Left ventricle myocardium superior (tissue), 1 donor: ENCODE measurements around the gene ITPR3. TPM values are rescaled to one million over a fixed set of nuclear protein-coding genes. Genes with fewer than 3 reads are reported as not detected.

Source experiments
- ATAC-seq: fragments of 200-7000 bp; cut with Tn5 transposase; one replicate; pipeline ENCODE4 v1.9.1; 2020; ENCODE audit warnings: mild to moderate bottlenecking, moderate library complexity
- DNase-seq: peaks from one replicate; pipeline ENCODE4 v3.0.0-alpha.2; 2020
- intact Hi-C: fragments of 100-400 bp; cut with micrococcal nuclease; formaldehyde crosslinking; loops from one replicate; pipeline ENCODE4 v1.11.0; 2022
- long read RNA-seq: library from polyadenylated mRNA; unstranded; transcript quantifications from one replicate; pipeline ENCODE4 v2.0.0, GENCODE V29; 2021
- total RNA-seq: library from RNA; stranded (reverse); fragmentation: NEBNext Ultra II Directional; extraction: Animal tissue kit (Norgen Biotek cat#: 25700); gene quantifications from one replicate; pipeline ENCODE4 v1.2.1, GENCODE V29; 2021
- donor health status: DM: no; HTN: yes; CAD: no; lungs with severe emphysema.

ITPR3 gene
- 6.1 TPM for total RNA-seq
- long read RNA-seq, partial matches to known transcripts, result 6 of 8 reads
- long read RNA-seq, other reads (novel, unspliced or antisense), result 2 of 8 reads

DNA sequence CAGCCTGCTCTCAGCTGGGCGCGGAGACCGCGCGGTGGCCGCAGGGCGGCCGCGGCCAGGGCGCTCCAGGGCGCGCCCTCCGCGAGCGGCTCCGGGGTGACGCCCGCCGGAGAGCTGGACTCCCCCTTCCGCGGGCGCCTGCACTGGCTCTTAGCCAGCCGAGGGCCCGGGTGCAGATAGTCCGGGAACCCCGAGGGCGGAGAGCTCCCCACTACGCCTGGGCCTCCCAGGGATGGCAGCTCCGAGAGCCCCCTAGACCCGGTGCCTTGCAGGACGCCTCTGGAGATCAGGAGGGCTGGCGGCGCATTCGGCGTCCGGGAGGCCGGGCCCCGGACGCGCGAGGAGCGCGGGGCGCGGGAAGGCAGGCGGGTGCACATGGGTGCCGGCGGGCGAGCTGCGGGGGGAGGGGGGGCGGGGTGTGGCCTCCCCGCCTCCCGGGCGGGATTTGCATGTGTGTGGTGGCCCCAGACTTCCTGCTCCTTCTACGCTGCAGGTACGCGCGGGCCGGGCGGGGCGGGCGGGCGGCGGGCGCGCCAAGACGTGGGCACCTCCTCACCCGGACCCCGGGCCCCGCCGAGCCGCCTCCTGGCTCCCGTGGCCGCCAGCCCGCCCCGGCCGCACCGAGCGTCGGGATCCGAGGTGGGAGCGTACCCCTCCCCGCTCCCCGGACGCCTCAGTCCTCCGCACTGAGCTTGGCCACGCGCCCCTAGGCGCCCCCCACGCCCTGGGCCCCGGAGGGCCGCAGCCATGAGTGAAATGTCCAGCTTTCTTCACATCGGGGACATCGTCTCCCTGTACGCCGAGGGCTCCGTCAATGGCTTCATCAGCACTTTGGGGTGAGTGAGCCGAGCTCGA lies at the start of gene ITPR3:
Gene ITPR3, plus strand, starts transcription at position 467 of the 855 bp plus-strand sequence. Its CDS starts 281 bp downstream, at position 748.
- intact Hi-C loops, result no loop called here
- peak; percentile 73 for ATAC-seq
- DNase-seq, result peak; percentile 71

DNA sequence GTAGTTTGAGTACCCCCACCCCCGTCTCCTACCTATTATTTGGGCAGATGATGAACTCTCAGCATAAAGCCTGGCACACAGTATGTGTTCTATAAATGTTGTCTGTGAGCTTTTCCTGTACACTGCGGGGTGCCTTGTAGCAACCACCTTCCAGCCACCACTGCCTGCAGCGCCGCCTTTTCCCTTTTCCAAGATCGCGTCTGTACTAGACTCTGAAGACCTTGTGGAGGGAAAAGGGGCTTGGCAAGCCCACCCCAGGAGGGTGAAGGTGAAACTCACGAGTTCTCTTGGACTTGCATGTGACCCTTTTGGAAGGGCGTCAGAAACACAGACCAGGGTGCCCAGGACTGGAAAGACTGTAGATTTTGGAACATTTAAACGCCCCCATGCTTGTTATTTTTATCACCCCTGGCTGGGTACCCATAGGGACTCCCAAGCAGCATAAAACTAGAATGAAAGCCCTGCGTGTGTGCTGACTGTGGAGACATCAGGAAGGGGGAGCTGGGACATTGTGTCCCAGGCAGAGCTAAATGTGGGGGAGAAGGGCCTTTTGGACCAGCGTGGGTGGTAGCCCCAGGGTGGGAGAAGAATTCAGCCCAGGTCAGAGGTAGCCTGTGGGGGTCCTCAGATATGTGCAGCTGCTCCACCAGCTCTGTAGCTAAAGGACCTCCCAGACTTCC lies 49.3 kb upstream of the ITPR3 start:
- DNase-seq (no peak), ATAC-seq (peak; percentile 31)
- intact Hi-C loops, result no loop called here

DNA sequence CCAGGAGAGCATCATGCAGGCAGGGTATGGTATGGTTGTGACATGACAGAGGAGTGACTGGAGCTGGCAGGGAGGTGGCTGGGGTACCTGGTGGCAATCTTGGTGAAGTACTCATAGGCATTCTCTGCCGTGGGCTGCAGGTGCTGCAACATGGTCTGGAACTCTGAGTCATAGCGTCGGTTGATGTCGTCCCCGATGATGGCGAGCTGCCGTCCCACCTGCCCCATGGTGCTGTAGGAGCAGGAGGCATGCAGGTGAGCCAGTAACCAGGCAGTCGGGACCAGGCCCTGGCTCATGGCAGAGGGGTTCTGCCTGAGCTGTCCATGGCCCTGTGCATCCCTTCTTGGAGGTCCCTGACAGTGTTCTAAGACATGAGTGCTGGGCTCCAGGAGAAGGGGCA lies 45.9 kb upstream of the ITPR3 start:
- intact Hi-C loops, result no loop called here
- DNase-seq, result no peak
- ATAC-seq, result no peak

DNA sequence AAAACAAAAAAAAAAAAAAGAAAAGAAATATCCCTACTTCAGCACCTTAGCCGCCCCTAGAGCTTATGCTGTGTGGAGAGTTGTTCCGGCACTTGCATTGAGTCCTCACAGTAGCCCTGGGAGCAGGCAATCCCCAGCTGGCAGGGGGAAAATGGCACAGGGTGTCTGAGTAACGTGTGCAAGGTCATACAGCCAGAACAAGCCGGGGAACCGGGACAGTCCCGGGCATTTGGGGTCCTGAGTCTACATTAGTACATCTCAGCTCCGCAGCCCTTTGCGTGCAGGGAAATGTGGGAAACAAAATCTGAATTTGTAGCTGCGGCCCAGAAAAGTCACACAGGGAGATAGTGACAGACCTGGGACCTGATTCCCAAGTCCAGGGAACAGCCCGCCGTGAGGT lies 44.5 kb upstream of the ITPR3 start:
- intact Hi-C loops, result no loop called here
- ATAC-seq (no peak), DNase-seq (no peak)

DNA sequence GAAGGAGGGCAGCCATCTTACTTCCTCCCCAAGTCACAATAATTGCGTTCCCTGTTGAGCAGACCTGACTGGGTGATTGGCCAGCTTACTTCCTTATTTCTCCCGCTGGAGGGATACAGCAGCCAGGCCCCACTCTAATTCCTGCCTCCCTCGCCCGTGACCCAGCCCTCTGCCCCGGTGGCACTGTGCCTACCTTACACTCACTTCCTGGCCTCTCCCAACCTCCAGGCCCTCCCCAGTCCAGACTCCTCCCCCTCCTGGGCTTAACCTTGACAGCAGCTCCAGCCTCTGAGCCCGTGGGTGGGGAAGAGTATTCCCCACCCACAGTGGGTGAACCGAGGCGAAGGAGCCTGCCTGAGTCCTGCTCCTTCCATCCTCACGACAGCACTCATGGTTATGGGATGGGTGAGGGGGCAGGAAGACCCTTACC lies 44.0 kb upstream of the ITPR3 start:
- ATAC-seq, result peak; percentile 16
- DNase-seq, result peak; percentile 57
- intact Hi-C loops, result no loop called here

DNA sequence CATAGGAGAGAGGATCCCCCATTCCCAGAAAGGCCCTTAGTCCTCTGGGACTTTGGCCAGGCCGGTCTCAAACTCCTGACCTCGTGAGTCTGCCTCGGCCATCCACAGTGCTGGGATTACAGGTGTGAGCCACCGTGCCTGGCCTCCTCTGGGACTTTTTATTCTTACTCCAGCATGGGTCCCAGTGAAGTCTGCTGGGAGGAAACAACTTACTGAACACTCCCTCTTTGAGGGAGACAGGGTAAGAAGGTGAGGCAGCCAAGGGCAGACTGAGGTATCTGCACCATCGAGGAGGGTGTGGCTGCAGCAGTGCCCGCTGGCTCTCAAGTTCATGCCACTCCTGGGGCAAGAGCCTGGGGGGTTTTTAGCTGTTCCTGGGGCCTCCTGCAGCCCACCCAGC lies 43.4 kb upstream of the ITPR3 start:
- DNase-seq, result no peak
- intact Hi-C loops, result no loop called here
- no peak for ATAC-seq

DNA sequence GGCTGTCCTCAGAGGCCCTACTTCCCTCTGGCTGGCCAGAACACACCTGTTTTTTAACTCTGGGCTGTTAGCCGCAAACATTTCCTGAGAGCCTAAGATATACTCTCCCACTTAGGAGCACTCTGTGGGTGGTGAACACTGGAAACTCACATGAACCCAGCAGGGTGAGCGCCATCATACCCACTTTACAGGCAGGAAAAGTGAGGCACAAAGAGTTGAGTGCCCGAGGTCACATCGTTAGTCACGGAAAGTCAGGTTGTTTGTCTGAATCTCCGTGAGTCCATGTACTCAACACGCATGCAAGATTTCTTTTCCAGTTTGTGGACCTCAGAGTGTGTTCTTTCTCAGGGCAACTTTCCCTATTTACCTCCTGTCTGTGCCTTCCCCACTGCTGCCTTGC lies 43.0 kb upstream of the ITPR3 start:
- intact Hi-C loops, result no loop called here
- DNase-seq (no peak), ATAC-seq (no peak)

DNA sequence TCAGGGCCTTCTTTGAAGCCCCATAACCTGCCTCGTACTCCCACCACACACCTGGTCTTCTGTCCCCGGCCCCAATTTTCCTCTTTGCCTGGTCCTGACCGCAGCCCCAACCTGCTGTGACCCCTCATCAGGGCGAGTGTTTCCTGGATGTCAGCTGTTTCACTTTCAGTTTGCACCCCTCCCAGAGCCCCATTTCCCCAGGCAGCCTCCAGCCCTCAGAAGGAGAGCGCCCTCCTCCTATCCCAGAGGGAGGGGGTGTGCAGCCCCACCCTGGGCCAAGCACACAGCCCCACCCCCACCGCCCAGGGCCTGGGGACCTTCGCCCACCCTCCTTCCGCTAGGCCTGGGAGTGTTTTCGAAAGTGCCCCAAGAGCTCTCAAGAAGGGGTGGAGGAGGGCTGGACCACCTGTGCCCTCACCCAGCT lies 42.5 kb upstream of the ITPR3 start:
- DNase-seq, result no peak
- no peak for ATAC-seq
- intact Hi-C loops, result no loop called here

DNA sequence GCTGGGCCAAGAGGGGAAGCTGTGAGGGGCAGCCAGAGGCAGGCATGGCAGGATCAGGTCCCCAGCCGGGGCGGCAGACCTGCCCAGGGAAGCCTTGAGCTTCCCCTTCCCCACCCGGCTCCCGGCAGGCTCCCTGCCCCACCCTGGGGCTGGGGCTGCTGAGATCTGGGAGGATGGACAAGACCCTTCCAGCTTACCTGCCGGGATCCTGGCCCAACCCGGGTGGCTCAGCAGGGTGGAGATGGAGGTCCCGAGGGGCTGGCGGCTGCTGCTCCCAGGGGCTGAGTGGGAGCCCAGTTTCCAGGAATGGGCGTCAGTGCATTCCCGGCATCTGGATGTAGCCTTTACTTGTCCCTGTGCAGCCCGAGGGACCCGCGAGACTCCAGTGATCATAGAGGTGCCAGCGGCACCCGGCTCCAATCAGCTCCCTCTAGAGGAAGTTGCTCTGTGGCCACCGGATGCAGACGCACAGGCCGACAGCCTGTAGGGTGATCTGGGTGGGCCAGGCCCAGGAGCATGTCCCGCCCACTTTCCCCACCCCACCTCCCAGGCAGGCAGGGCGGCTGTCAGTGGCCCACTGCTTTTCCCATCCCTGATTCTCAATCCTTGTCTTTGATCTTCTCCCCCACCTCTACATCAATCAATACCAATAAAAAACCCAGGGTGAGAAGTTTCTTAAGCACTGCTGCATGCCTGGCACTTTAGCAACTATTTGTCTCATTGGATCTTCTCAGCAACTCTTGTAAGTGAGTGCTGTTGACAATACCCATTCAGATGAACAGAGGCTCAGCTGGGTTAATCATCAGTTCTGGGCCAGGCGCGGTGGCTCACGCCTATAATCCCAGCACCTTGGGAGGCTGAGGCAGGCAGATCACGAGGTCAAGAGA lies 41.1 kb upstream of the ITPR3 start, which contains the start of gene BAK1:
Gene BAK1, minus strand, starts transcription at position 449 of the 887 bp plus-strand sequence. CDS start 2,672 bp downstream, outside the sequence.
- intact Hi-C loops, result no loop called here
- peak; percentile 94 for DNase-seq
- peak; percentile 96 for ATAC-seq

DNA sequence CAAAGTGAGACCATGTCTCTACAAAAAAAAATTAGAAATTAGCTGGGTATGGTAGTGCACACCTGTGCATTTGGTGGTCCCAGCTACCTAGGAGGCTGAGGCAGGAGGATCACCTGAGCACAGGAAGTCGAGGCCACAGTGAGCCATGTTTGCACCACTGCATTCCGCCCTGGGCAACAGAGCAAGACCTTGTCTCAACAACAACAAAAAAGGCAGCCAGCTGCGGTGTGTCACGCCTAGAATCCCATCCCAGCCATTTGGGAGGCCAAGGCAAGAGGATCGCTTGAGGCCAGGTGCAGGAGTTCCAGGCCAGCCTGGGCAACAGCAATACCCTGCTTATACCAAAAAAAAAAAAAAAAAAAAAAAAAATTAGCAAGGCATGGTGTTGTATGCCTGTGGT lies 39.9 kb upstream of the ITPR3 start:
- no peak for ATAC-seq
- intact Hi-C loops, result no loop called here
- DNase-seq, result no peak

DNA sequence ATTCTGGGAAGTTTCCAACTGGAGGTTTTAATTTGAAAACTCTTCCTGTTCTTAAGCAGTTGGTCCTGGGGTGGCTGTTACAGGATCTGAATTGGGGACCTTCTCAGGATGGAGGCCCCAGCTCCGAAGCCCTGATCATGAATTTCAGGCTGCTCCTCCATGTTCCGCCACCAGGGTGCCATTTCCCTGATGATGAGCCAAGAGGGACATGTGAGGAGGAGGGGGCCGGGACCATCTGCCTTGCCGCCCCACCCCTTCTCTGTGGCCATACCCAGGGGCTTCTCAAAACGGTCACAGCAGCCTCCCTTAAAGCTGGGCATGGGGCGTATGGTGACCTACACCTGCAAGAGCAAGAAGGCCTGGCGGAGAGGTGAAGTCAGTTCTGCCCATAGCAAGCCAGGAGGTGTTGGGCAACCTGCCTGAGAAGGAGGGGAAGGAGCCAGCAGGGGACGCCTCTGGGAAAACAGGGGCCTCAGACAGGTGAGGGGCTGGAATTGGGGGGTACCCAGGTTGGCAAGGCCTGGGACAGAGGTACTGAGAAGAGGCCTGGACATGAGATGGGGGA lies 37.4 kb upstream of the ITPR3 start:
- DNase-seq (no peak), ATAC-seq (no peak)
- intact Hi-C loops, result no loop called here

DNA sequence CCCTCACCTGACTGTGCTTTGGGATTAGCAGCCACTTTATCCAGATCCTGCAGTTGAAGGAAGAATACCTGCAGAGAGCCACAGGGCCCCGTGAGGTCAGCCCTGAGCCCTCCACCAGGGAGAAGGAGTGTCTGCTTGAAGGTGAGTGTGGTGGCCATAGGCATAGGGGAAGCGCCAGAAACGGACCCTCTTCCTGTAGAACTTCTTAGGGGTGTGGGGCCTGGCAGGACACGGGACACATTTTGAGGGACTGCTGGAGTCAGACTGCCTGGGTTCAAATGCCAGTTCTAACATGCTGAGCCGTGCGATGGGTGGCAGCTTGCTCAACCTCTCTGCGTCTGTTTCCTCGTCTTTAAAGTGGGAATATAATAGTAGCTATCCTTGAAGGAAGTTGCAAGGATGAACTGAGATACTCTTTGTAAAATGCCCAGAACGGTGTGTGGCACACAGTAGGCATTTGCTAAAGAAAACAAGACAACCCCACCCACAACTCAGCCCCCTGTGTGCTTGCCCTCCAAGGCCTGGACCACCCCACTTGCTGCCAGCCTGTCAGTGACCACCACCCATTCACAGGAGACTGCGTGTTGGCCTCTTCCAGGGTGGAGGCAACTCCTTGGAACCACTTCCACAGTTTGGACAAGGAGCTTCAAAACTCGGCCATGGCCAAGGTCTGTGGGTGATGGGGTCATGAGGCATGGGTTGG lies 36.3 kb upstream of the ITPR3 start:
- intact Hi-C loops, result loop anchor here (5.0 kb wide), 1 partner anchor 117 kb away; no protein-coding TSS in a partner anchor
- DNase-seq (no peak), ATAC-seq (no peak)

DNA sequence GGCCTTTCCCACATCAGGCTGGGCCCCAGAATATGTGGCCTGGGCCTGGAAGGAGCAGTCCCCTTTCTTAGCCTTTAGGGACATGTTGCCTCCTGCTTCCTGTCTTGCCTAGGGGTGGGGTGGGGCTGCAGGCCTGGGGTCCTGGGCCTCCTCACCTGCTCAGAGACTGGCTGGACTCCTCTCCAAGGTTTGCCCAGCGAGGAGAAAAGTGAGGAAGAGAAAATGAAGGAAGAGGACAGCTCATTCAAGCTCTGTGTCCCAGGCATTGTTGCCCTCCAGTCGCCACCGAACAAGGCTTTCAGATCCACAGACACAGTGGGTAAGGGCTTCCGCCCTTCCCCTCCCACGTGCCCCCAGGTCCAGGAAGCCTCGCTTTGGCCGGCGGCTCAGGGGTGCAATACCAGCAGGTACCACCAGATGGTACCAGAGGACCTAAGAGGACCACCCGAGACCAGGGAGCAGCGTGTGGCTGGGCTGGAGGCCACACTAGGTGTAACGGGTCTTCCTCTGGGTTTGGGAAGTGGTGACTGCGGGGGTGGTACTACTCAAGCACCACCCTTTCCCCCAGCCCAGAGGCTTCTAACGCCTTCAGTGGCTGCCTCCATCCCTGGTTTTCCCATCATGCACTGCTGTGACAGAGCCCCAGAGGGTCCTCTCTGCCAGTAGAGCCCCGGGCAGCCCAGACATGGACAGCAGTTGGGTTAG lies 35.6 kb upstream of the ITPR3 start:
- peak; percentile 87 for DNase-seq
- ATAC-seq, result peak; percentile 64
- intact Hi-C loops, result loop anchor here (5.0 kb wide), 1 partner anchor 117 kb away; no protein-coding TSS in a partner anchor

DNA sequence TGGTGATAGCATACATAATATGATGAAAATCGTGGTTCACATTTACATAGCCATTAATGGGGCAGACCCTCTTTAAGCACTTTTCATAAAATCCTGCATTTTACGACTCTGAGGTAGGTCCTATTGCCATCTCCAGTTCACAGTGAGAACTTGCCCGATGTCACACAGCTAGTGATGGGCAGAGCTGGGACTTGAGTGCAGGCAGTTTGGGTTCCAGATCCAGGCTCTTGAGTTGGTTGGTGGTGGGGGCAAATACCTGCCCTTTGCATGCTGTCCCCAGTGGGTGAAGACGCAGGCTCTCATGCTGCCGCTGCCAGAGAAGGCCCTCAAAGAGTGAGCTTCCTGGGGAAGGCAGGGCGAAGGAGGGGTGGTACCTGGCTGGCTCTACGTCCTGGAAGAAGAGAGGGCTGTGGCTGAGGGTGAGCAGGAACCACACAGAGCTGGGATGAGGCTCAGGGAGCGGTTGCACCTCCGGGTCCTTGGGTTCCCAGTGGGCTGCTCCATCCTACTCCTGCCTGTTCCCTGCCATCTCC lies 34.9 kb upstream of the ITPR3 start:
- ATAC-seq (no peak), DNase-seq (no peak)
- intact Hi-C loops, result loop anchor here (5.0 kb wide), 1 partner anchor 116 kb away; no protein-coding TSS in a partner anchor

DNA sequence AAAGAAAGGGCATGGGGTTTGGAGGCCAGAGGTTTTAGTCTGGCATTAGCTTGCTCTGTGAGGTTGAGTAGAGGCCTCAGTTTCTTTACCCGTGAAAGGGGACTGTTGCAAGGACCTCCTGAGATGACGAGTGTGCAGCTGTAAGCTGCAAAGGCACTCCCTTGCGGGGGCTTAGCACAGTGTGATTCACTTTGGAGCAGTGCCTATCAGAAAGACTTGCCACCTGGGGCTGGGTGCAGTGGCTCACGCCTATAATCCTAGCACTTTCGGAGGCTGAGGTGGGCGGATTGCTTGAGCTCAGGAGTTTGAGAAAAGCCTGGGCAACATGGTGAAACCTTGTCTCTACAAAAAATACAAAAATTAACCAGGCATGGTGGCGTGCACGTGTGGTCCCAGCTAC lies 33.6 kb upstream of the ITPR3 start:
- ATAC-seq (no peak), DNase-seq (no peak)
- intact Hi-C loops, result loop anchor here (5.0 kb wide), 1 partner anchor 115 kb away; no protein-coding TSS in a partner anchor

DNA sequence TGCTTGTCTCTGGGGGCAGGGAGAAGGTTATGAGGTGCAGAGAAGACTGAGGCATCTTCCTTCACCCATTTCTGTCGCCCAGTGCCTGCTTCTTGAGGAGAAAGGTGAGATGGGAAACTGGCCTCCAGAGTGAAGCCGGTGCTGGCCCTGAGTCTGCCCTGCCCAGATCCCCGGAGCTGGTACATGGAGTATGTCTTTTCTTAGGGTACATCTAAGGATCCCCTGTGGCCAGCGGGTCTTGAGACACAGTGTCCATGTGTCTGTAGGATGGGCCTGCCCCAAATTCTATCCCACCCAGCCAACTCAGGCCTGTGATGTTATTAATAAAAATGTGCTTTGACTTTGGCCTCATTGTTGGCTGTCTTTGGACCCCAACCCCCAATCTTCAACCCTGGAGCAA lies 32.2 kb upstream of the ITPR3 start:
- intact Hi-C loops, result loop anchor here (5.0 kb wide), 1 partner anchor 113 kb away; no protein-coding TSS in a partner anchor
- ATAC-seq (no peak), DNase-seq (no peak)

DNA sequence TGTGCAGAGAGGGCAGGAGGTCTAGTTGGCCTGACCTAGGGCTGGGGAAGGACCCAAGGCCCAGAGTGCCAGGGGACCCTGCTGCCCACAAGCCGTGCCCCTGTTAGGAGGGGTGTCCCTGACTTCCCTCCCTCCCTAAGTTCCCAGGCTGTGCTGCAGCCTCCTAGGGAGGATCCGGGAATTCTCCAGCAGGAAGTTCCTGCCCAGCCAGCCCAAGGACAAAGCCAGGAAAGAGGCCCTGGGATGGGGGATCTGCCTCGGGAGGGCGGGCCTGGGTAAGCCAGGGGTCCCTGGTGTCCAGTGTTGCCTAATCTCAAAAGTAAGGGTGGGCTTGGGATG lies 31.8 kb upstream of the ITPR3 start:
- ATAC-seq, result peak; percentile 20
- intact Hi-C loops, result loop anchor here (5.0 kb wide), 1 partner anchor 113 kb away; no protein-coding TSS in a partner anchor
- DNase-seq, result no peak
